ENCODE results near the gene CERS4.
"Not testable (repeated sequence)": the region's sequence is repeated elsewhere in the genome, so short reads cannot be mapped to it uniquely, and the experiment has no call there.

The CERS4 gene

GRCh38 chr19:8242211-8242821, 33.1 kb downstream of the CERS4 start:
- no peak for DNase-seq (ENCODE audit: low spot score)

- DNase-seq (ENCODE audit: low spot score), result no peak
Measured at GRCh38 chr19:8243146-8243545, 34.0 kb downstream of the CERS4 start.

DNA sequence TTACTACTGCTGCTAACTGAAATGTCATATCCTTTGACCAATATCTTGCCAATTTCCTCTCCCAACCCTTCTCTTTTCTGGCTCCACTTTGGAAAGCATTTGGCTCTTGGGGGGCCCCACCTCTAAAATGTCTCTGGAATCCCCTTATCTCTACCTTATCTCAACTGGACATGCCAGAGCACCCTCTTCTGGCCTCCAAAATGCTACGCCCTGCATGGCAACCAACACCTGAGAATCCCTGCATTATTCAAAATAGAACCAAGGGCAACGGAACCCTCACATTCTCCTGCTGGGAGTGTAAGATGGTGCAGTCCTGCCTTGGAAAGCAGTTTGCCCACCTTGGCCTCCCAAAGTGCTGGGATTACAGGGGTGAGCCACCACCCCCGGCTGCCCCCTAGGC, 35.3 kb downstream of the CERS4 start:
- DNase-seq (ENCODE audit: low spot score), result no peak

DNA sequence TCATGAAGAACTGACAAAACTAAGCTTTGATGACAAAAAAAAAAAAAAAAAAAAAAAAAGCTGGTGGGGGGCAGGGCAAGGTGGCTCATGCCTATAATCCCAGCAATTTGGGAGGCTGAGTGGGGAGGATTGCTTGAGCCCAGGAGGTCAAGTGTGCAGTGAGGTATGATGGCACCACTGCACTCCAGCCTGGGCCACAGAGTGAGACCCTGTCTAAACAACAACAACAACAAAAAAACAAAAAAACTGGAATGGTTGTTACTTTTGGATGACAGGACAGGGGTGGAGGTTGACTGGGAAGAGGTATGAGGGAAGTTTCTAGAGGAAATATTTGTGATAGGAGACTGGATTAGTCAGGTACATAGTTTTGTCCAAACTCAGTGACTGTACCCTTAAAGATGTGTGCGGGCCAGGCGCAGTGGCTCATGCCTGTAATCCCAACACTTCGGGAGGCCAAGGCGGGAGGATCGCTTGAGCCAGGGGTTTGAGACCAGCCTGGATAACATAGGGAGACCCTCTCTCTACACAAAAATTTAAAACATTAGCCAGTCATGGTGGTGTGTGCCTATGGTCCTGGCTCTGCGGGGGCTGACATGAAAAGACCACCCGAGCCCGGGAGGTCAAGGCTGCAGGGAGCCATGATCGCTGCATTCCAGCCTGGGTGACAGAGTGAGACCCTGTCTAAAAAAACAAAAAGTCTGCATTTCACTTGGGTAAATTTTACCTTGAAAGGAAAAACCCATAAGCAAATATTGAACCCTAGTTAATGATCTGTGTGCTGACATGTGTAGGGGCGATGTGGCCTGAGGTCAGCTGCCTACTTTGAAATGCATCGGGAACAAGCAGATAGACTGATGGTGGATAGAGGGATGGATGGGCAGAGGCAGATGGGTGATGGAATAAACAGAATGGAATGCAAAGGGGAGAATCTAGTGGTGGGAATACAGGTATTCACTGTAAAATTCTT, 37.0 kb downstream of the CERS4 start:
- no peak for DNase-seq (ENCODE audit: low spot score)

GRCh38 chr19:8247129-8247890, 38.1 kb downstream of the CERS4 start:
- not testable (repeated sequence) for DNase-seq (ENCODE audit: low spot score)

- DNase-seq (ENCODE audit: low spot score), result no peak
Measured at GRCh38 chr19:8248348-8249328, 39.5 kb downstream of the CERS4 start.

DNA sequence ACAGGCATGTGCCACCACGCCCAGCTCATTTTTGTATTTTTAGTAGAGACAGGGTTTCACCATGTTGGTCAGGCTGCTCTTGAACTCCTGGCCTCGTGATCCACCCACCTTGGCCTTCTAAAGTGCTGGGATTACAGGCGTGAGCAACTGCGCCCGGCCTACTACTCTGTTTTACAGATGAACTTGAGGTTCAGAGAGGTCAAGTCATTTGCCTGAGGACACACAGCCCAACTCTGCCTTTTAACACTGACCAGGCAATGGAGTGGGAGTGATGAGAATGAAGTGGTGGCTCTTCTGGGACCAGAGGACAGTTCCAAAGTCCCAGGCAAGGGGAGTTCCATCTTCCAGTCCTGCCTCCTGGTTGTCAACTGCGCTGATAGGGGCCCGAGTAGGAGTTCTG, 41.4 kb downstream of the CERS4 start:
- no peak for DNase-seq (ENCODE audit: low spot score)

- DNase-seq (ENCODE audit: low spot score), result no peak
Measured at GRCh38 chr19:8251025-8251472, 41.9 kb downstream of the CERS4 start.

- DNase-seq (ENCODE audit: low spot score), result peak; percentile 75
Measured at GRCh38 chr19:8252922-8253589, 43.9 kb downstream of the CERS4 start.

DNA sequence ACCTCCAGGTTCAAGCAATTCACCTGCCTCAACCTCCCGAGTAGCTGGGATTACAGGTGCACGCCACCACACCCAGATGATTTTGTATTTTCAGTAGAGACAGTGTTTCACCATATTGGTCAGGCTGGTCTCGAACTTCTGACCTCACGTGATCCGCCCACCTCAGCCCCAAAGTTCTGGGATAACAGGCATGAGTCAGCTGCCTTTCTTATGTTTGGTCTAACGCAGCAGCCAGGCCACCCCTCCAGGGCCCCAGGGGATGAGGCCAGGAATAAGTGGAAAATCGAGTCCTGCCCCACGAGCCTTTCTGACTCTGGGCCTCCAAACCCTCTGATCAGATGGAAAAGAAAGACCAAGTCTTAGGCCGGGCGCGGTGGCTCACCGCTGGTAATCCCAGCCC, 44.5 kb downstream of the CERS4 start:
- no peak for DNase-seq (ENCODE audit: low spot score)

- DNase-seq (ENCODE audit: low spot score), result no peak
Measured at GRCh38 chr19:8254286-8255001, 45.3 kb downstream of the CERS4 start.

- DNase-seq (ENCODE audit: low spot score), result no peak
Measured at GRCh38 chr19:8255426-8256125, 46.4 kb downstream of the CERS4 start.

GRCh38 chr19:8256276-8257051, 47.3 kb downstream of the CERS4 start:
- no peak for DNase-seq (ENCODE audit: low spot score)

DNA sequence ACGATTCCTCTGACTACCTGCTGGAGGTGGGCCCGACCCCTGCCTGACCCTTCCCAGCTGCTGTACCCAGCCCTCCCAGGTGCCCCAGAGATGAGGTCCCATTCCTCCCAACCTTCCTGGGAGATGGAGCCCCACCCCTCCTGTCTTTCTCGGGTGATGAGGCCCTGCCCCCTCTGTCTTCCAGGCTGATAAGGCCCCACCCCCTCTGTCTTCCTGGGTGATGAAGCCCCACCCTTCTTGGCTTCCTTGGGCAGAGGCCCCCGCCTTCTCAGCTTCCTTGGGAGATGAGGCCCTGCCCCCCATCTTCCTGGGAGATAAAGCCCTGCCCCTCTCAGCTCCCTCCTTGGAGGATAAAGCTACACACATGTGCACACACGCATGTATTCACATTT, 47.9 kb downstream of the CERS4 start:
- DNase-seq (ENCODE audit: low spot score), result no peak

- no peak for DNase-seq (ENCODE audit: low spot score)
Measured at GRCh38 chr19:8259142-8259921, 50.2 kb downstream of the CERS4 start.

GRCh38 chr19:8259922-8260247, 50.7 kb downstream of the CERS4 start:
- DNase-seq (ENCODE audit: low spot score), result no peak

GRCh38 chr19:8261347-8261746, 52.2 kb downstream of the CERS4 start:
- no peak for DNase-seq (ENCODE audit: low spot score)

- DNase-seq (ENCODE audit: low spot score), result no peak
Measured at GRCh38 chr19:8261881-8262280, 52.7 kb downstream of the CERS4 start.
